Measurements from ENCODE around the gene CTNNBIP1. TPM values are rescaled to one million over a fixed set of nuclear protein-coding genes. Genes with fewer than 3 reads are reported as not detected.

CTNNBIP1 gene
- total RNA-seq, 2 experiments from 2014 or later: 15.8 to 17.0 TPM

GRCh38 chr1:9823943-9824701 is 85.9 kb downstream of the CTNNBIP1 start, which contains the start of gene CLSTN1:
CLSTN1 (minus strand) TSS chr1:9823965; CDS start chr1:9823733, 232 bp downstream.
- DNase-seq: peak; percentile 93
- Mint-ChIP-seq H3K9me3 (no peaks in the 10 kb centered on the region), H3K27ac (peak within 1 kb of the TSS; percentile 89), H3K36me3 (peaks cover 9% of the 10 kb centered on the region), H3K4me1 (peaks cover 33% of the 10 kb centered on the region), H3K4me3 (peak within 1 kb of the TSS; percentile 98), H3K27me3 (peaks cover 1% of the 10 kb centered on the region)
- ATAC-seq (ENCODE audit: low read depth): peak; percentile 76
- POLR2A ChIA-PET: interaction anchor here (0.6 to 1.0 kb wide), 2 partner anchors 22 to 27 kb away, joined by 3 read pairs; no protein-coding TSS in a partner anchor

DNA sequence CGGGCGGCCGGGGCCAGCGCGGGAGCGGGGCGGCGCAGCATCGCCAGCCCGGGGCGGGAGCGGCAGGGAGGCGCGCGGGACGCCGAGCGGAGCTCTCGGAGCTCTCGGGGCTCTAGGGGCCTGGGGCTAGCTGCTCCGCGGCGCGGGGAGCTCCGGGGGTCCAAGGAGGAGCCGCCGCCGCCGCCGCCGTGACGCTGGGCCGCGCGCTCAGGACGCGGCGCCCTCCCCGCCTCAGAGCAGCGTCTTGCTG is 86.5 kb downstream of the CTNNBIP1 start:
- peak; percentile 25 for ATAC-seq (ENCODE audit: low read depth)
- no peak for DNase-seq
- no peak overlapping the region for H3K27ac Mint-ChIP-seq
- peaks cover 10% of the 10 kb centered on the region for H3K36me3 Mint-ChIP-seq
- H3K4me1 Mint-ChIP-seq: peaks cover 33% of the 10 kb centered on the region
- H3K9me3 Mint-ChIP-seq: no peaks in the 10 kb centered on the region
- peak overlapping the region; percentile 50 for H3K4me3 Mint-ChIP-seq
- H3K27me3 Mint-ChIP-seq: peaks cover 1% of the 10 kb centered on the region
- POLR2A ChIA-PET: interaction anchor here (0.6 to 1.0 kb wide), 2 partner anchors 21 to 28 kb away, joined by 3 read pairs; no protein-coding TSS in a partner anchor

- Mint-ChIP-seq H3K27me3 (peaks cover 1% of the 10 kb centered on the region), H3K4me3 (peak overlapping the region; percentile 98), H3K36me3 (peaks cover 10% of the 10 kb centered on the region), H3K9me3 (no peaks in the 10 kb centered on the region), H3K4me1 (peaks cover 33% of the 10 kb centered on the region), H3K27ac (peak overlapping the region; percentile 89)
- POLR2A ChIA-PET: interaction anchor here (1.0 kb wide), 1 partner anchor 21 kb away, joined by 3 read pairs; no protein-coding TSS in a partner anchor
- no peak for DNase-seq
- peak; percentile 13 for ATAC-seq (ENCODE audit: low read depth)
These were observed 87.0 kb downstream of the CTNNBIP1 start for GRCh38 chr1:9822897-9823692.

- peaks cover 30% of the 10 kb centered on the region for H3K4me1 Mint-ChIP-seq
- peaks cover 1% of the 10 kb centered on the region for H3K27me3 Mint-ChIP-seq
- ATAC-seq (ENCODE audit: low read depth) (no peak), DNase-seq (no peak)
- POLR2A ChIA-PET: no interaction called here
- H3K27ac Mint-ChIP-seq: peak overlapping the region; percentile 89
- H3K9me3 Mint-ChIP-seq: no peaks in the 10 kb centered on the region
- H3K4me3 Mint-ChIP-seq: peak overlapping the region; percentile 98
- peaks cover 10% of the 10 kb centered on the region for H3K36me3 Mint-ChIP-seq
These were observed 87.6 kb downstream of the CTNNBIP1 start for GRCh38 chr1:9822490-9822889.

DNA sequence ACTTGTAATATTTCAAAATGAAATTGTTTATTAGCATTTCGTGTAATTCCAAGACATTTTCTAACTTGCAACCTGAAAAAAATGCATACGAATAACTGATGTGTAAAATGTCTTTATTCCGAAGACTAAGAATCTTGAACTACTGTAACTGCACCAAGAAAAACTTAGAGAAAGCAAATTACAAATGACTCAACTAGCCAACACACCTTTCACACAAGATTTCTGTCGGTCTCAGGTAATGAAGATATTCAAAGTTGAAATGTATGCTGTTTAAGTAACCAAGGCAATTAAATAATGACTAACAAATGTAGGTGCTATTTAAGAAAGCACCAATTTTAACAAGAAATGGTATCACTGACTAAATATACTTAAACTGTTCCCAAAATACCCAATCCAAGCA is 88.4 kb downstream of the CTNNBIP1 start:
- peaks cover 14% of the 10 kb centered on the region for H3K36me3 Mint-ChIP-seq
- no peak overlapping the region for H3K27ac Mint-ChIP-seq
- no peaks in the 10 kb centered on the region for H3K9me3 Mint-ChIP-seq
- POLR2A ChIA-PET: interaction anchor here (0.6 kb wide), 1 partner anchor 116 kb away, joined by 4 read pairs; no protein-coding TSS in a partner anchor
- H3K27me3 Mint-ChIP-seq: no peaks in the 10 kb centered on the region
- DNase-seq: no peak
- peak overlapping the region; percentile 98 for H3K4me3 Mint-ChIP-seq
- H3K4me1 Mint-ChIP-seq: peaks cover 29% of the 10 kb centered on the region
- no peak for ATAC-seq (ENCODE audit: low read depth)

- ATAC-seq (ENCODE audit: low read depth): no peak
- peaks cover 29% of the 10 kb centered on the region for H3K4me1 Mint-ChIP-seq
- H3K4me3 Mint-ChIP-seq: no peak overlapping the region
- no peak overlapping the region for H3K27ac Mint-ChIP-seq
- no peaks in the 10 kb centered on the region for H3K27me3 Mint-ChIP-seq
- peaks cover 20% of the 10 kb centered on the region for H3K36me3 Mint-ChIP-seq
- DNase-seq: no peak
- no peaks in the 10 kb centered on the region for H3K9me3 Mint-ChIP-seq
- POLR2A ChIA-PET: interaction anchor here (0.5 kb wide), 1 partner anchor 8 kb away, joined by 3 read pairs; no protein-coding TSS in a partner anchor
These were observed 89.5 kb downstream of the CTNNBIP1 start for GRCh38 chr1:9820521-9820920.

GRCh38 chr1:9817734-9818133 is 92.3 kb downstream of the CTNNBIP1 start:
- POLR2A ChIA-PET: interaction anchor here (1.7 kb wide), 1 partner anchor 9 kb away, joined by 4 read pairs; no protein-coding TSS in a partner anchor
- peaks cover 26% of the 10 kb centered on the region for H3K4me1 Mint-ChIP-seq
- no peak overlapping the region for H3K4me3 Mint-ChIP-seq
- H3K9me3 Mint-ChIP-seq: no peaks in the 10 kb centered on the region
- no peak overlapping the region for H3K27ac Mint-ChIP-seq
- ATAC-seq (ENCODE audit: low read depth) (no peak), DNase-seq (no peak)
- H3K36me3 Mint-ChIP-seq: peaks cover 25% of the 10 kb centered on the region
- H3K27me3 Mint-ChIP-seq: no peaks in the 10 kb centered on the region

- no peak overlapping the region for H3K4me3 Mint-ChIP-seq
- no peaks in the 10 kb centered on the region for H3K27me3 Mint-ChIP-seq
- ATAC-seq (ENCODE audit: low read depth) (no peak), DNase-seq (no peak)
- H3K27ac Mint-ChIP-seq: no peak overlapping the region
- POLR2A ChIA-PET: no interaction called here
- no peaks in the 10 kb centered on the region for H3K9me3 Mint-ChIP-seq
- peaks cover 22% of the 10 kb centered on the region for H3K36me3 Mint-ChIP-seq
- H3K4me1 Mint-ChIP-seq: peaks cover 19% of the 10 kb centered on the region
These were observed 93.9 kb downstream of the CTNNBIP1 start for GRCh38 chr1:9816199-9816598.

DNA sequence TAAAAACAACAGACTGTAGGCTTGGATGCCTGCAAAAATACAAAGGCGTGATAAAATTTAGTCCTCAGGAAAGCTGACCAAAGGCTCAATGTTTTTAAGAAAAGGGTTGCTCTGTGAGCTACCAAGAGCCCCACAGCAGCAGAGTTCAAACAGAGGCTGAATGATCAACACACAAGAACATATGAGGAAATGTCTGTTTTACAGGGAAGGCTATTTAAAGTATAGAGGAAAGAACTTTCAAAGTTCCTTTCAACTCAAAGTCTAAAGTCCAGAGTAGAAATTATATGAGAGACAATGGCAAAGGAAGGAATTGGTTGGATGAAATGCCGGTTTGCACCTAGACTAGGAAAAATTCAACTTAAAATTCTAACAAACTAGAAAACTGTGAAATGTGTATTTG is 94.9 kb downstream of the CTNNBIP1 start:
- POLR2A ChIA-PET: no interaction called here
- no peak for ATAC-seq (ENCODE audit: low read depth)
- Mint-ChIP-seq H3K27me3 (no peaks in the 10 kb centered on the region), H3K4me1 (peaks cover 16% of the 10 kb centered on the region), H3K9me3 (no peaks in the 10 kb centered on the region), H3K27ac (no peak overlapping the region), H3K36me3 (peaks cover 20% of the 10 kb centered on the region), H3K4me3 (no peak overlapping the region)
- no peak for DNase-seq

DNA sequence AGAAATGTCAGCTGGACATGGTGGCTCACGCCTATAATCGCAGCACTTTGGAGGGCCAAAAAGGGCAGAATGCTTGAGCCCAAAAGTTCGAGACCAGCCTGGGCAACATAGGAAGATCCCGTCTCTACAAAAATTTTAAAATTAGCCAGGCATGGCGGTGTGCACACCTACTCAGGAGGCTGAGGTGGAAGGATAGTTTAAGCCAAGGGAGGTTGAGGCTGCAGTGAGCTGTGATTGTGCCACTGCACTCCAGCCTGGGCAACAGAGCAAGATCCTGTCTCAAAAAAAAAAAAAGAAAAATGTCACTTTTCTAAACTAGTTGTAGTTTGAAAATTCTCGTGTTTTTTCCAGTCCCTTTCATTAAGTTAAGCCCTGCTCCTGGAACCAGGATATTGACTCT is 95.5 kb downstream of the CTNNBIP1 start:
- no peaks in the 10 kb centered on the region for H3K27me3 Mint-ChIP-seq
- H3K9me3 Mint-ChIP-seq: no peaks in the 10 kb centered on the region
- H3K36me3 Mint-ChIP-seq: peaks cover 17% of the 10 kb centered on the region
- POLR2A ChIA-PET: no interaction called here
- H3K4me3 Mint-ChIP-seq: no peak overlapping the region
- ATAC-seq (ENCODE audit: low read depth) (no peak), DNase-seq (no peak)
- H3K4me1 Mint-ChIP-seq: peaks cover 16% of the 10 kb centered on the region
- H3K27ac Mint-ChIP-seq: no peak overlapping the region

DNA sequence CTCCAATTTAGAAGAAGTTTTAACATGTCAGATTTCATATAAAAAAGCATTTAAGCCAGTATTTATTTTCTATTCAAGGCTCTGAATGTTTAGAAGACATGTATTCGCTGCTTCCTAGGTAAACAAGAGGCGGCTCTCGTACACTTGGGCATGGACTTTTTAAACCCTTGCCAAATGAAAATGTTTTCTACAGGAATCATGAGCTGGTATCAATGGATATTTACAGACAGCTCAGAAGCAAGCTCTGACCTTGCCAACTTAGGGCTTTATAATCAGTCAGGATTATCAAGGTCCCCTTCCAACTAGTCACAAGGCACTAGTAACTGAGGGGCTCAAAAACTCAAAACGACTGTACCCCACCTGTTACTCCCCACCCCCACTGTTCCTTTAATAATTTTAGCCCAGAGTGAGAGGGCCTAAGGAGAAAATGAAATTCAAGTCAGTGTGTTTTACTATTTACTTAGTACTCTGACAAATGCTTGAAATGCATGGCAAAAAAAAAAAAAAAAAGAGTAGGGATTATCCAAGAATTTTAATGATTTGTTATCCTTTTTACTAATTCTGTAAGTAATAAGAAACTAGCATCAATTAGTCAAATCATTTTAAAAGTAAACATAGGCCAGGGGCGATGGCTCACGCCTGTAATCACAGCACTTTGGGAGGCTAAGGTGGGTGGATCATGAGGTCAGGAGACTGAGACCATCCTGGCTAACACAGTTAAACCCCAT is 98.7 kb downstream of the CTNNBIP1 start:
- H3K4me1 Mint-ChIP-seq: peaks cover 34% of the 10 kb centered on the region
- DNase-seq (no peak), ATAC-seq (ENCODE audit: low read depth) (no peak)
- POLR2A ChIA-PET: interaction anchor here (0.6 kb wide), 1 partner anchor 27 kb away, joined by 4 read pairs; no protein-coding TSS in a partner anchor
- H3K36me3 Mint-ChIP-seq: peaks cover 13% of the 10 kb centered on the region
- H3K27ac Mint-ChIP-seq: no peak overlapping the region
- H3K27me3 Mint-ChIP-seq: no peaks in the 10 kb centered on the region
- no peak overlapping the region for H3K4me3 Mint-ChIP-seq
- no peaks in the 10 kb centered on the region for H3K9me3 Mint-ChIP-seq

GRCh38 chr1:9809100-9809510 is 101.0 kb downstream of the CTNNBIP1 start:
- Mint-ChIP-seq H3K36me3 (peaks cover 5% of the 10 kb centered on the region), H3K27ac (no peak overlapping the region), H3K27me3 (no peaks in the 10 kb centered on the region), H3K4me1 (peaks cover 29% of the 10 kb centered on the region), H3K9me3 (no peaks in the 10 kb centered on the region), H3K4me3 (no peak overlapping the region)
- POLR2A ChIA-PET: no interaction called here
- ATAC-seq (ENCODE audit: low read depth) (no peak), DNase-seq (no peak)

DNA sequence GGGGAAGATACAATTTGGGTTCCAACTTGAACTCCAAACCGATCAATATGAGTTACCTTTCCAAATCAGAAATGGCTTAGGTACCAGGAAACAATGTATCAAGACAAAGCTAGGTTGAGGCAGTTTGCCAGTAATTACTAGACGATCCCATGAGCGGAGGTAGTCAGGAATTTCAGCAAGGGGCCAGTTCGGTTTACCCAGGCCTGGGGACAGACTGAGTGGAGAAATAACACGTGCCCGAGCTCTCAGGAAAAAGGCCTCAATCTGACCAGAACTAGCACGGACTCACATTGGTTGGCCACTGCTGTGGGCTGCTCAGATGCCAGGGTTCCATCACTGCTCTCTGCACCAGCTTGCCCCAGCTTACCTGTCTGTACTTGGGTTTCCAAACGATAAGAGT is 101.6 kb downstream of the CTNNBIP1 start:
- Mint-ChIP-seq H3K4me3 (no peak overlapping the region), H3K27me3 (no peaks in the 10 kb centered on the region), H3K9me3 (no peaks in the 10 kb centered on the region), H3K27ac (no peak overlapping the region), H3K36me3 (peaks cover 3% of the 10 kb centered on the region), H3K4me1 (peaks cover 29% of the 10 kb centered on the region)
- POLR2A ChIA-PET: no interaction called here
- DNase-seq (no peak), ATAC-seq (ENCODE audit: low read depth) (peak; percentile 26)

All from activated naive CD8-positive, alpha-beta T cell treated with anti-CD3 and anti-CD28 coated beads, Interleukin-2, amount 10 ng/mL, durations not matched to agents 7 days and 5 days (primary cell).